Heart right ventricle (tissue), 16 donors: ENCODE data around the gene PIK3IP1. TPM values are rescaled to one million over a fixed set of nuclear protein-coding genes. Genes with fewer than 3 reads are reported as not detected.
A peak's percentile ranks its signal among the peaks of the same experiment; 100 is the strongest.

Experiments
- ATAC-seq, 8 donors: fragments of 200-7000 bp; cut with Tn5 transposase; one replicate each; pipeline ENCODE4 v1.9.1; 2020; ENCODE audit warnings: mild to moderate bottlenecking in 8 of 8, moderate library complexity in 8 of 8, moderate number of reproducible peaks in 1 of 8
- DNase-seq, 2 donors: peaks; one replicate each; pipeline ENCODE4 v3.0.0-alpha.2; 2020
- H3K27ac ChIP-seq, 10 donors: fragments of 200-600 bp; sonication (generic) in 2 of 10; one replicate each; pipeline versions ENCODE4 v1.5.0 to v1.8.0; 2020 to 2022; ENCODE audit warnings: mild to moderate bottlenecking in 3 of 10
- H3K27me3 ChIP-seq, 7 donors: fragments of 200-600 bp; one replicate each; pipeline ENCODE4 v1.8.0; 2021 to 2022; ENCODE audit warnings: mild to moderate bottlenecking in 2 of 7
- H3K36me3 ChIP-seq, 9 donors: fragments of 200-600 bp; sonication (generic) in 1 of 9; one replicate each; pipeline versions ENCODE4 v1.5.0 to v1.8.0; 2020 to 2022; ENCODE audit warnings: mild to moderate bottlenecking in 2 of 9
- H3K4me1 ChIP-seq, 9 donors: fragments of 200-600 bp; sonication (generic) in 1 of 9; one replicate each; pipeline versions ENCODE4 v1.5.0 to v1.8.0; 2020 to 2022; ENCODE audit warnings: mild to moderate bottlenecking in 4 of 9
- H3K4me3 ChIP-seq, 10 donors: fragments of 200-600 bp; sonication (generic) in 2 of 10; one replicate each; pipeline versions ENCODE4 v1.5.0 to v1.8.0; 2020 to 2022; ENCODE audit warnings: mild to moderate bottlenecking in 7 of 10, moderate library complexity in 2 of 10
- H3K9me3 ChIP-seq, 11 donors: fragments of 200-600 bp in 10 of 11; sonication (generic) in 2 of 11; one replicate each; pipeline versions ENCODE4 v1.5.0 to v1.8.0; 2013 to 2022; ENCODE audit warnings: mild to moderate bottlenecking in 2 of 11, control low read depth in 1 of 11, moderate library complexity in 1 of 11
- CTCF ChIP-seq, 9 donors: fragments of 200-600 bp; sonication (generic) in 2 of 9; IDR thresholded peaks; one replicate each; pipeline versions ENCODE4 v1.5.0 to v1.8.0; 2021 to 2022; ENCODE audit warnings: antibody characterized with exemption in 9 of 9, mild to moderate bottlenecking in 5 of 9, moderate library complexity in 1 of 9
- WGBS, 2 donors: extraction: QIAGEN DNeasy Blood & Tissue Kit; methylation state at CpG; one replicate each; pipeline ENCODE4 v1.1.7; 2013; ENCODE audit warnings: inconsistent platforms in 1 of 2; 5-methylcytosine and 5-hydroxymethylcytosine counted together
- intact Hi-C, 10 donors: fragments of 100-400 bp; cut with DNase I; formaldehyde crosslinking; loops; one replicate each; pipeline versions ENCODE4 v1.11.1 to v1.14.2; 2022
- polyA plus RNA-seq, 2 donors: library from polyadenylated mRNA; stranded (reverse); fragments of 200-250 nt; gene quantifications; one replicate each; pipeline ENCODE4 v1.2.3, GENCODE V29; 2013
- total RNA-seq, 10 donors: library from RNA; stranded (reverse); fragmentation: NEBNext Ultra II Directional in 3 of 10; extraction: Animal tissue kit (Norgen Biotek cat#: 25700) in 3 of 10; gene quantifications; one replicate each; pipeline versions ENCODE4 v1.2.1 to v1.2.4, GENCODE V29; 2021 to 2023
- donor health status: Arrhythmogenic right ventricular cardiomyopathy.
- donor health status: ischemic (EF 13 %, LVEDD 7.1; RV severe dilation, severe dysfunction).
- donor health status: healthy with polysubstance abuse.
- donor health status: DM: no; HTN: yes; CAD: no.
- donor health status: DM: no; HTN: no; CAD: no.
- donor health status: ischemic (EF 25% LVEDD 6.9; RV normal size, moderate dysfunction).
- donor health status: ischemic (EF 25% LVEDD 5.7; RV mildly dilated, moderate dysfunction).
- donor health status: healthy.
- donor health status: DM: yes; HTN: yes; CAD: no.
- donor health status: Ischemic cardiomyopathy.
- donor health status: ischemic (EF 35%, LVEDD 5.7; RV mildly dilated, moderate dysfunction).
- donor health status: nonischemic (EF 11% LVEDD 7.7; RV severe dilation, severe dysfunction).
- donor health status: DM: yes; HTN: yes; CAD: no.
- donor health status: PGD.
- donor health status: ischemic (EF 29% LVEDD 5.4; RV normal size, mild dysfunction).
- donor health status: nonischemic (EF 23%, LVEDD 6.1; RV moderate dilation, normal function).

PIK3IP1 gene
- total and polyA plus RNA-seq, 12 donors: 3.6 to 28.6 (median 12.9) TPM

DNA sequence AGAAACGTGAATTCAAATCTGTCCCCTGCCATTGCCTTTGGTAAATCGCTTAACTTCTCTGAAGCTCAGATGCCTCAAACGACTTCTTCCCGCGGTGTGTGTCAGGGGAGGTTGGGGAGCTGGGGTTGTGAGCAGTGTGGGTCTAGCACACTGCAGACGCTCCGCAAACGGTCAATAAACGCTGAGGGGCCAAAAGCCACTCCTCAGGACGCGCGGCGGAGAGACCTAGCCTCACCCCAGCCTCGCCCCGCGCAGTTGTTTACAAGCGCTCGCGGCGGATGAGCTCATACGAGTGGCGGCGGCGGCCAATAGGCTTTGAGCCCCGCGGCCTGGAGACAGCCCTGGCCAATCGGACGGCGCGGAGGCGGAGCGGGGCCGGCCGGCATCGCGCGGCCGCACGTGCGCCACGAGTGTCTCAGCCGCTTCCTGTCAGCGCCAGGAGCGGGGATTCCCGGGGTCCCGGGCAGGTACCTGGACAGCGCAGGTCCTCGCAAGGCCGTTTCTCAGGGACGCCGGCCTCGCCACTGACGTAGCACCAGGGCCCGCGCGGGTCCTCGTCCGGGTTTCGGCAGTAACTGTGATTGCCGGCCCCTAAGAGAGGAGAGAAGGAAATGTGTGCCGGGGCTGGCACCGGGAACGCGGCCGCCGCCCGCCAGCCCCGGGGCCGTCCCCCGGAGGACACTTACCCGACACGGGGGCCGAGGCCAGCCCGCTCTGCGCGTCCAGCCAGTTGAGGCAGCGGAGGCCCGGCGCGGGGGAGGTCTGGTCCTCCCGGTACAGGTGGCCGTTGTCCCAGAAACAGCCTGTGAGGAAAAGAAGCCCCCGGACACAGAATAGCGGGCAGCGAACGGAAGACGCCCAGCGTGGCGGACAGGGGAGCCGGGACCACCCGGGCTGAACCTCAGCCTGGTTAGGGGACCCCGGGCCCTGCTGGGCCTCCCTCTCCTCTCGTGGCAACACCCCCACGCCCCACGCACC, 1.5 kb downstream of the PIK3IP1 start:
- DNase-seq (peak; percentile 94 to 96), ATAC-seq (peak; percentile 93 to 96 (median 94))
- Histone ChIP-seq H3K27me3 (no peaks in the 10 kb centered on the region), H3K4me3 (peak overlapping the region; percentile 42 to 89 (median 78)), H3K36me3 (peaks cover 0 to 46% (median 31%) of the 10 kb centered on the region in 9 donors), H3K4me1 (peaks cover 18 to 89% (median 52%) of the 10 kb centered on the region in 9 donors), H3K9me3 (no peaks in the 10 kb centered on the region), H3K27ac (peak overlapping the region; percentile 93 to 99 (median 95))
- WGBS, 2 donors: 1% methylated on average over 90 to 93 of the region's 95 CpGs
- intact Hi-C loops: loop anchor here in 1 of 10 donors (5.0 kb wide), 1 partner anchor 78 kb away; the partner anchor contains the start of gene LIMK2
- no peak for TF ChIP-seq CTCF (IDR thresholded peaks at IDR 0.05)

GRCh38 chr22:31289344-31289743, 2.9 kb downstream of the PIK3IP1 start:
- intact Hi-C loops: no loop called here
- H3K4me3 ChIP-seq: peak overlapping the region in 6 of 10 donors; percentile 73 to 89 (median 82)
- 84 to 88% methylated on average over 13 of the region's 13 CpGs for WGBS, 2 donors
- ATAC-seq: no peak
- peaks cover 0 to 60% (median 45%) of the 10 kb centered on the region in 9 donors for H3K36me3 ChIP-seq
- no peaks in the 10 kb centered on the region for H3K27me3 ChIP-seq
- H3K4me1 ChIP-seq: peaks cover 18 to 92% (median 59%) of the 10 kb centered on the region in 9 donors
- no peak for TF ChIP-seq CTCF (IDR thresholded peaks at IDR 0.05)
- H3K9me3 ChIP-seq: no peaks in the 10 kb centered on the region
- no peak for DNase-seq
- H3K27ac ChIP-seq: peak overlapping the region in 8 of 10 donors; percentile 53 to 99 (median 96)

GRCh38 chr22:31288496-31289240, 3.6 kb downstream of the PIK3IP1 start:
- TF ChIP-seq CTCF (IDR thresholded peaks at IDR 0.05): no peak
- no peak for ATAC-seq
- Histone ChIP-seq H3K9me3 (no peaks in the 10 kb centered on the region), H3K27me3 (no peaks in the 10 kb centered on the region), H3K27ac (peak overlapping the region in 9 of 10 donors; percentile 4 to 99 (median 93)), H3K36me3 (peaks cover 0 to 67% (median 50%) of the 10 kb centered on the region in 9 donors), H3K4me3 (peak overlapping the region in 1 of 10 donors; percentile 82), H3K4me1 (peaks cover 16 to 92% (median 54%) of the 10 kb centered on the region in 9 donors)
- 53 to 61% methylated on average over 5 of the region's 5 CpGs for WGBS, 2 donors
- intact Hi-C loops: no loop called here
- DNase-seq: no peak
